NCI-H146 treated with DMSO at 0.1 percent for 48 hours (cell line): Measurements from ENCODE around the gene MTRF1L.

Source experiments
- DNase-seq: peaks from one replicate; lab custom pipeline; 2025; ENCODE audit not compliant: unreplicated experiment; lab: John Stamatoyannopoulos, UW

MTRF1L gene

GRCh38 chr6:153002613-153003365, at the start of gene MTRF1L:
TSS of gene MTRF1L (minus strand) at chr6:153002709. CDS start at chr6:153002685, 24 bp downstream.
- DNase-seq, result peak; percentile 97

GRCh38 chr6:153051801-153052200, 49.3 kb upstream of the MTRF1L start:
- DNase-seq, result no peak

- no peak for DNase-seq
These were observed 46.1 kb upstream of the MTRF1L start for GRCh38 chr6:153048631-153049030.

- DNase-seq, result no peak
These were observed 44.9 kb upstream of the MTRF1L start for GRCh38 chr6:153047386-153047785.

GRCh38 chr6:153045271-153045670, 42.8 kb upstream of the MTRF1L start:
- no peak for DNase-seq

GRCh38 chr6:153044295-153044694, 41.8 kb upstream of the MTRF1L start:
- no peak for DNase-seq

- peak; percentile 74 for DNase-seq
These were observed 41.2 kb upstream of the MTRF1L start for GRCh38 chr6:153043719-153044118.

GRCh38 chr6:153038378-153039057, 36.0 kb upstream of the MTRF1L start:
- DNase-seq, result no peak

GRCh38 chr6:153034139-153034538, 31.6 kb upstream of the MTRF1L start:
- no peak for DNase-seq

GRCh38 chr6:153032255-153032882, 29.9 kb upstream of the MTRF1L start:
- DNase-seq, result no peak

- DNase-seq, result no peak
These were observed 28.9 kb upstream of the MTRF1L start for GRCh38 chr6:153031335-153031955.

GRCh38 chr6:153028963-153029362, 26.5 kb upstream of the MTRF1L start:
- DNase-seq, result no peak

- no peak for DNase-seq
These were observed 25.8 kb upstream of the MTRF1L start for GRCh38 chr6:153028286-153028685.

- no peak for DNase-seq
These were observed 25.0 kb upstream of the MTRF1L start for GRCh38 chr6:153027480-153027879.

GRCh38 chr6:153024709-153025017, 22.2 kb upstream of the MTRF1L start:
- no peak for DNase-seq

- DNase-seq, result peak; percentile 47
These were observed 21.6 kb upstream of the MTRF1L start for GRCh38 chr6:153023977-153024708.

- no peak for DNase-seq
These were observed 15.8 kb upstream of the MTRF1L start for GRCh38 chr6:153018355-153018754.

- no peak for DNase-seq
These were observed 14.3 kb upstream of the MTRF1L start for GRCh38 chr6:153016846-153017245.

- no peak for DNase-seq
These were observed 12.7 kb upstream of the MTRF1L start for GRCh38 chr6:153015094-153015640.

GRCh38 chr6:153013438-153013837, 10.9 kb upstream of the MTRF1L start:
- no peak for DNase-seq

- DNase-seq, result no peak
These were observed 10.3 kb upstream of the MTRF1L start for GRCh38 chr6:153012856-153013255.
